Measurements from ENCODE around the gene AKT1S1. TPM values are rescaled to one million over a fixed set of nuclear protein-coding genes. Genes with fewer than 3 reads are reported as not detected.
A peak's percentile ranks its signal among the peaks of the same experiment; 100 is the strongest.

AKT1S1 gene
- total RNA-seq, 6 experiments from 2014 or later = 98.5 to 128 (median 104) TPM

- Mint-ChIP-seq H3K9me3 (peaks cover 11% of the 10 kb centered on the region), H3K36me3 (ENCODE audit: low read depth) (peaks cover 19% of the 10 kb centered on the region), H3K27me3 (ENCODE audit: insufficient read depth) (peaks cover 8% of the 10 kb centered on the region), H3K4me3 (peak overlapping the region; percentile 28), H3K4me1 (ENCODE audit: low read depth) (peaks cover 47% of the 10 kb centered on the region), H3K27ac (peak overlapping the region; percentile 87)
- no peak for DNase-seq
- TF ChIP-seq CTCF (IDR thresholded peaks at IDR 0.05) = no peak
Measured at GRCh38 chr19:49848938-49849337, 28.2 kb downstream of the AKT1S1 start.

DNA sequence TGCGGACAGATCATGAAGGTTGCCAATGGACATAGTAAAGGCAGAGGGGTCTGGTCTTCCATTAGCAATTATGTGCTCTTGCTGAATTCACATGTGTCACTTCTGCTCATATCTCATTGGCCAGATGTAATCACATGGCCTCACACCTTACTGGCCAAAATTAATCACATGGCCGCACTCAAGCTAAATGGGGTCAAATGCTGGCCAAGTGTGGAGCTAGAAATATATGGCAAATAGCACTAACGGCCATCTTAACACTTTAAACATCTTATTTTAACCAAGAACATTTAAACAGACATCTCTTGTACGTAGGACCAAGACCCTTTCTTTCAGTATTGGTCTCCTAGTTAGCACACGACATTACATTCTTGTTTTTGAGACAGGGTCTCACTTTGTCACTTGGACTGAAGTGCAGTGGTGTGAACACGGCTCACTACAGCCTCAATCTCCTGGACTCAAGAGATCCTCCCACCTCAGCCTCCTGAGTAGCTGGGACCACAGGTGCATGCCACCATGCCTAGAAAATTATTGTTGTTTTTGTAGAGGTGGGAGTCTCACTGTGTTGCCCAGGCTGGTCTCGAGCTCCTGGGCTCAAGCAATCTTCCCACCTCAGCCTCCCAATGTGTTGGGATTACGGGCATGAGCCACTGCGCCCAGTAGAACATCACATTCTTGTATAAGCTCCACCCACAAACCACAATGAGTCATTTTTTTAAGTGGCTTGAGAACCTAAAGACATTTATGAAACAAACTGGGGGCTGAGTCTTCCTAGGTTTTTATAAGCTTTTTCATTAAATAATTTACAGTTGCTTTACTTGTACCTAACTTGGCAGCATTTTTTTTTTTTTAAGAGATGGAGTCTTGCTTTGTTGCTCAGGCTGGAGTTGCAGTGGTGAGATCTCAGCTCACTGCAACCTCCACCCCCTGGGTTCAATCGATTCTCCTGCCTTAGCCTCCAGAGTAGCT, 29.1 kb downstream of the AKT1S1 start:
- H3K36me3 Mint-ChIP-seq (ENCODE audit: low read depth) = peaks cover 19% of the 10 kb centered on the region
- H3K4me3 Mint-ChIP-seq = peak overlapping the region; percentile 56
- DNase-seq = peak; percentile 90
- H3K27me3 Mint-ChIP-seq (ENCODE audit: insufficient read depth) = peaks cover 4% of the 10 kb centered on the region
- H3K27ac Mint-ChIP-seq = peak overlapping the region; percentile 87
- no peak for TF ChIP-seq CTCF (IDR thresholded peaks at IDR 0.05)
- peaks cover 11% of the 10 kb centered on the region for H3K9me3 Mint-ChIP-seq
- peaks cover 39% of the 10 kb centered on the region for H3K4me1 Mint-ChIP-seq (ENCODE audit: low read depth)

DNA sequence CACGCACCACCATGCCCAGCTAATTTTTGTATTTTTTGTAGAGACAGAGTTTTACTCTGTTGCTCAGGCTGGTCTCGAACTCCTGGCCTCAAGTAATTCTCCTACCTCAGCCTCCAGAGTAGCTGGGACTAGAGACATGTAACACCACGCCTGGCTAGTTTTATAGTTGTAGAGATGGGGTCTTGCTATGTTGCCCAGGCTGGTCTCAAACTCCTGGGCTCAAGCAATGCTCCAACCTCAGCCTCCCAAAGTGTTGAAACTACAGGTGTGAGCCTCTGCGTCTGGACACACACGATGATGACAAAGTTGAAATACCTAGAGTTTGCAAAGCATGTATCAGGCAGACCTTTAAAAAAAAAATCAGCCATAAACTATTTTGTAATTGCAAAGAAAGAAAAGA, 30.7 kb downstream of the AKT1S1 start:
- DNase-seq = no peak
- Mint-ChIP-seq H3K4me1 (ENCODE audit: low read depth) (peaks cover 28% of the 10 kb centered on the region), H3K36me3 (ENCODE audit: low read depth) (peaks cover 13% of the 10 kb centered on the region), H3K9me3 (peaks cover 11% of the 10 kb centered on the region), H3K27ac (no peak overlapping the region), H3K4me3 (no peak overlapping the region), H3K27me3 (ENCODE audit: insufficient read depth) (peaks cover 1% of the 10 kb centered on the region; the same call in 1 of the 2 replicates)
- no peak for TF ChIP-seq CTCF (IDR thresholded peaks at IDR 0.05)

DNA sequence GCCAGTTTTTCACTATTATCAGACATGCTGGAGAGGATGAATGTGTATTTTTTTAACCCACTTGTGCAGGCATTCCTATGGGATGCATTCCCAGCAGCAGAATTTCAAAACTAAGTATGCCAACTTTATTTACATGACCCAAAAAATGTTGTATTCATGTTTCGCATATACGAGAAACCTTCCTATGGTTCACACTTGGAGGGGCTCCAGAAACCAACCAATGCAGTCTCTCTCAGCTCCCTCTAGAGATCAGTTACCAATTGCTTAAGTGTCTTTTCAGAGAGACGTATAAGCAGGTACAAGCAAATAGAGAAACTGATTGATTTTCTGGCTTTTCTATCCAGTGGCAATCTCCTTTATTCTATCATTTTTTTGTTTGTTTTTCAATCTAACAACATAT, 31.7 kb downstream of the AKT1S1 start:
- peaks cover 18% of the 10 kb centered on the region for H3K36me3 Mint-ChIP-seq (ENCODE audit: low read depth)

More for the DNA sequence above, 31.7 kb downstream of the AKT1S1 start:
- Mint-ChIP-seq H3K9me3 (peaks cover 11% of the 10 kb centered on the region), H3K27ac (no peak overlapping the region), H3K4me3 (no peak overlapping the region), H3K27me3 (ENCODE audit: insufficient read depth) (peaks cover 1% of the 10 kb centered on the region; the same call in 1 of the 2 replicates), H3K4me1 (ENCODE audit: low read depth) (peaks cover 28% of the 10 kb centered on the region)
- TF ChIP-seq CTCF (IDR thresholded peaks at IDR 0.05) = no peak
- DNase-seq = no peak
